Vagina (tissue), 2 donors: ENCODE measurements around the gene CNTN5. TPM values are rescaled to one million over a fixed set of nuclear protein-coding genes. Genes with fewer than 3 reads are reported as not detected.

Experiments
- DNase-seq, 2 donors: peaks; one replicate each; pipeline ENCODE4 v3.0.0-alpha.2; 2017; ENCODE audit errors: extremely low spot score in 2 of 2
- H3K27ac ChIP-seq: fragments of 200-600 bp; sonication (generic); one replicate; pipeline ENCODE4 v1.5.1; 2019
- H3K27me3 ChIP-seq: fragments of 200-600 bp; sonication (generic); one replicate; pipeline ENCODE4 v1.5.1; 2019
- H3K36me3 ChIP-seq, 2 donors: fragments of 200-600 bp; sonication (generic); one replicate each; pipeline ENCODE4 v1.5.1; 2017 to 2019
- H3K4me1 ChIP-seq: fragments of 200-600 bp; sonication (generic); one replicate; pipeline ENCODE4 v1.5.1; 2019
- H3K4me3 ChIP-seq, 2 donors: fragments of 200-600 bp; sonication (generic); 1 replicate in 1 of 2; 2 replicates in 1 of 2; pipeline ENCODE4 v1.5.1; 2016 to 2019
- H3K9me3 ChIP-seq: fragments of 200-600 bp; sonication (generic); one replicate; pipeline ENCODE4 v1.5.1; 2019
- CTCF ChIP-seq, 3 experiments: fragments of 450-650 bp in 2 of 3; fragments of 200-600 bp in 1 of 3; sonication (generic) in 1 of 3; IDR thresholded peaks; one replicate each; pipeline ENCODE4 v1.5.1; 2017 to 2019; ENCODE audit warnings: antibody characterized with exemption in 3 of 3, mild to moderate bottlenecking in 2 of 3, moderate library complexity in 2 of 3
- POLR2A ChIP-seq, 2 donors: fragments of 450-650 bp; IDR thresholded peaks; one replicate each; pipeline ENCODE4 v1.6.1; 2017; ENCODE audit warnings: antibody characterized with exemption in 2 of 2, mild to moderate bottlenecking in 2 of 2, moderate library complexity in 2 of 2
- POLR2AphosphoS5 ChIP-seq, 2 donors: sonication (generic); formaldehyde crosslinking; IDR thresholded peaks; one replicate each; pipeline ENCODE4 v1.9.0; 2017; ENCODE audit warnings: antibody characterized with exemption in 2 of 2, mild to moderate bottlenecking in 2 of 2, low read depth in 1 of 2; ENCODE audit not compliant: insufficient read depth in 1 of 2
- intact Hi-C: fragments of 100-400 bp; cut with DNase I; formaldehyde crosslinking; loops from one replicate; pipeline ENCODE4 v1.15.1; 2023
- total RNA-seq: library from RNA; depleted of rRNA; stranded (reverse); fragments of >200 nt; gene quantifications from one replicate; pipeline ENCODE4 v1.2.3, GENCODE V29; 2016

Gene CNTN5
- total RNA-seq, 1 donor from 2014 or later, result 0.25 TPM

GRCh38 chr11:100329352-100329751 lies 1308.6 kb downstream of the CNTN5 start:
- DNase-seq, result no peak
- Histone ChIP-seq H3K4me3 (no peak overlapping the region), H3K36me3 (no peaks in the 10 kb centered on the region), H3K4me1 (no peaks in the 10 kb centered on the region), H3K9me3 (no peaks in the 10 kb centered on the region), H3K27me3 (no peaks in the 10 kb centered on the region), H3K27ac (no peak overlapping the region)
- TF ChIP-seq CTCF (IDR thresholded peaks at IDR 0.05), result no peak
- TF ChIP-seq POLR2A (IDR thresholded peaks at IDR 0.05), result no peak
- no peak for TF ChIP-seq POLR2AphosphoS5 (IDR thresholded peaks at IDR 0.05; ENCODE audit: insufficient read depth in 1 of 2, low read depth in 1 of 2)
- intact Hi-C loops, result no loop called here

- H3K9me3 ChIP-seq, result no peaks in the 10 kb centered on the region
- TF ChIP-seq POLR2AphosphoS5 (IDR thresholded peaks at IDR 0.05; ENCODE audit: insufficient read depth in 1 of 2, low read depth in 1 of 2), result no peak
- TF ChIP-seq CTCF (IDR thresholded peaks at IDR 0.05), result no peak
- no peak for TF ChIP-seq POLR2A (IDR thresholded peaks at IDR 0.05)
- intact Hi-C loops, result no loop called here
- no peak overlapping the region for H3K4me3 ChIP-seq
- no peaks in the 10 kb centered on the region for H3K36me3 ChIP-seq
- no peak overlapping the region for H3K27ac ChIP-seq
- DNase-seq, result no peak
- H3K27me3 ChIP-seq, result no peaks in the 10 kb centered on the region
- no peaks in the 10 kb centered on the region for H3K4me1 ChIP-seq
Measured at GRCh38 chr11:100336873-100337272, 1316.1 kb downstream of the CNTN5 start.

- intact Hi-C loops, result no loop called here
- H3K27ac ChIP-seq, result no peak overlapping the region
- no peaks in the 10 kb centered on the region for H3K27me3 ChIP-seq
- H3K9me3 ChIP-seq, result no peaks in the 10 kb centered on the region
- H3K36me3 ChIP-seq, result no peaks in the 10 kb centered on the region
- no peak for TF ChIP-seq POLR2AphosphoS5 (IDR thresholded peaks at IDR 0.05; ENCODE audit: insufficient read depth in 1 of 2, low read depth in 1 of 2)
- TF ChIP-seq CTCF (IDR thresholded peaks at IDR 0.05), result no peak
- TF ChIP-seq POLR2A (IDR thresholded peaks at IDR 0.05), result no peak
- H3K4me1 ChIP-seq, result no peaks in the 10 kb centered on the region
- DNase-seq, result no peak
- H3K4me3 ChIP-seq, result no peak overlapping the region
Measured at GRCh38 chr11:100338144-100338840, 1317.5 kb downstream of the CNTN5 start.

GRCh38 chr11:100340466-100341319 lies 1319.9 kb downstream of the CNTN5 start:
- H3K36me3 ChIP-seq, result no peaks in the 10 kb centered on the region
- no peak for DNase-seq
- TF ChIP-seq POLR2AphosphoS5 (IDR thresholded peaks at IDR 0.05; ENCODE audit: insufficient read depth in 1 of 2, low read depth in 1 of 2), result no peak
- TF ChIP-seq CTCF (IDR thresholded peaks at IDR 0.05), result no peak
- TF ChIP-seq POLR2A (IDR thresholded peaks at IDR 0.05), result no peak
- H3K27ac ChIP-seq, result no peak overlapping the region
- H3K4me3 ChIP-seq, result no peak overlapping the region
- no peaks in the 10 kb centered on the region for H3K4me1 ChIP-seq
- intact Hi-C loops, result no loop called here
- H3K9me3 ChIP-seq, result no peaks in the 10 kb centered on the region
- no peaks in the 10 kb centered on the region for H3K27me3 ChIP-seq

GRCh38 chr11:100353083-100353482 lies 1332.3 kb downstream of the CNTN5 start:
- Histone ChIP-seq H3K36me3 (no peaks in the 10 kb centered on the region), H3K27me3 (no peaks in the 10 kb centered on the region), H3K4me3 (no peak overlapping the region), H3K27ac (no peak overlapping the region), H3K4me1 (no peaks in the 10 kb centered on the region), H3K9me3 (no peaks in the 10 kb centered on the region)
- no peak for DNase-seq
- TF ChIP-seq CTCF (IDR thresholded peaks at IDR 0.05), result no peak
- no peak for TF ChIP-seq POLR2AphosphoS5 (IDR thresholded peaks at IDR 0.05; ENCODE audit: insufficient read depth in 1 of 2, low read depth in 1 of 2)
- TF ChIP-seq POLR2A (IDR thresholded peaks at IDR 0.05), result no peak
- intact Hi-C loops, result no loop called here
